Testis (tissue), 2 donors: ENCODE data around the gene STAP2.

Source experiments
- POLR2A ChIP-seq: fragments of 450-650 bp; IDR thresholded peaks from one replicate; pipeline ENCODE4 v1.6.1; 2017; ENCODE audit warnings: antibody characterized with exemption, mild to moderate bottlenecking, moderate library complexity
- TF ChIP-seq, protein P1 (sequence below), 3 experiments: fragments of 450-650 bp in 2 of 3; fragments of 200-600 bp in 1 of 3; sonication (generic) in 1 of 3; IDR thresholded peaks; one replicate each; pipeline ENCODE4 v1.5.1; 2016 to 2019; ENCODE audit warnings: antibody characterized with exemption in 3 of 3, mild to moderate bottlenecking in 2 of 3, moderate library complexity in 1 of 3

DNA sequence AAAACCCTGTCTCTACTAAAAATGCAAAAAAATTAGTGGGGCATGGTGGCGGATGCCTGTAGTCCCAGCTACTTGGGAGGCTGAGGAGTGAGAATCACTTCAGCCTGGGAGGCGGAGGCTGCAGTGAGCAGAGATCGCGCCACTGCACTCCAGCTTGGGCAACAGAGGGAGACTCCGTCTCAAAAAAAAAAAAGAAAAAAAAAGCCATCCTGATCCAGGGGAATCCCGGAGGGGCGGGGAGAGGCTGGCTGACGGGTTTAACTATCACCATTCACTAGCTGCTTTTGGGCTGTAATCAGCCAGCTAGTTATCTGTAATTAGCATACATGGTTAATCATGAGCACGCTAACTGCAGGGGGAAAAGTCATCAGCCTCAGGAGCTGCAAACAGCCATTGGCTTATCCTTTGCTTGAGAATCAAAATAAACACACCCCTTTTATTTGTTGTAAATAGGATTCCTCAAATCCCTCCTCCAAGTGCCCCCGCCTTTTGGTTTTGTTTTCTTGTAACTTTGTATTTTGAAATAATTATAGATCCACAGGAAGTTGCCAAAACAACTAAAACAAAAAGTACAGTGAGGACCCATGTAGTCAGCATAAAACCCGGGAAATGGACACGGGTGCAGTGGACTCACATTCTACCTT, 24.7 kb downstream of the STAP2 start:
- TF ChIP-seq, protein P1, sequence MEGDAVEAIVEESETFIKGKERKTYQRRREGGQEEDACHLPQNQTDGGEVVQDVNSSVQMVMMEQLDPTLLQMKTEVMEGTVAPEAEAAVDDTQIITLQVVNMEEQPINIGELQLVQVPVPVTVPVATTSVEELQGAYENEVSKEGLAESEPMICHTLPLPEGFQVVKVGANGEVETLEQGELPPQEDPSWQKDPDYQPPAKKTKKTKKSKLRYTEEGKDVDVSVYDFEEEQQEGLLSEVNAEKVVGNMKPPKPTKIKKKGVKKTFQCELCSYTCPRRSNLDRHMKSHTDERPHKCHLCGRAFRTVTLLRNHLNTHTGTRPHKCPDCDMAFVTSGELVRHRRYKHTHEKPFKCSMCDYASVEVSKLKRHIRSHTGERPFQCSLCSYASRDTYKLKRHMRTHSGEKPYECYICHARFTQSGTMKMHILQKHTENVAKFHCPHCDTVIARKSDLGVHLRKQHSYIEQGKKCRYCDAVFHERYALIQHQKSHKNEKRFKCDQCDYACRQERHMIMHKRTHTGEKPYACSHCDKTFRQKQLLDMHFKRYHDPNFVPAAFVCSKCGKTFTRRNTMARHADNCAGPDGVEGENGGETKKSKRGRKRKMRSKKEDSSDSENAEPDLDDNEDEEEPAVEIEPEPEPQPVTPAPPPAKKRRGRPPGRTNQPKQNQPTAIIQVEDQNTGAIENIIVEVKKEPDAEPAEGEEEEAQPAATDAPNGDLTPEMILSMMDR (IDR thresholded peaks at IDR 0.05): no peak
- TF ChIP-seq POLR2A: no peak
